GM23338 (cell line): ENCODE data around the gene LCE6A.

Experiments
- CREB1 ChIP-seq: fragments of 250-450 bp; sonication (Bioruptor Pico); IDR thresholded peaks from 2 replicates; pipeline ENCODE4 v1.5.0; 2020; ENCODE audit warnings: low read depth, mild to moderate bottlenecking, moderate library complexity
- CTCF ChIP-seq, 2 experiments: fragments of 200-600 bp in 1 of 2; sonication (generic) in 1 of 2; conservative IDR thresholded peaks; 2 replicates each; pipeline versions ENCODE4 v1.5.1 to v1.6.1; 2016 to 2017; ENCODE audit warnings: antibody characterized with exemption in 2 of 2, low read depth in 2 of 2, mild to moderate bottlenecking in 2 of 2, moderate library complexity in 1 of 2
- EZH2 ChIP-seq: fragments of 200-600 bp; sonication (generic); IDR thresholded peaks from one replicate; pipeline ENCODE4 v1.8.0; 2017; ENCODE audit warnings: antibody characterized with exemption, mild to moderate bottlenecking, low read depth; ENCODE audit not compliant: unreplicated experiment
- EZH2phosphoT487 ChIP-seq: fragments of 200-600 bp; sonication (generic); IDR thresholded peaks from one replicate; pipeline ENCODE4 v1.8.1; 2018; ENCODE audit warnings: antibody characterized with exemption; ENCODE audit not compliant: unreplicated experiment
- JUNB ChIP-seq: IDR thresholded peaks from one replicate; pipeline ENCODE4 v1.6.1; 2016; ENCODE audit warnings: antibody characterized with exemption; ENCODE audit not compliant: unreplicated experiment
- POLR2AphosphoS5 ChIP-seq: IDR thresholded peaks from 2 replicates; pipeline ENCODE4 v1.6.1; 2016; ENCODE audit warnings: antibody characterized with exemption, low read depth
- REST ChIP-seq: IDR thresholded peaks from one replicate; pipeline ENCODE4 v1.6.1; 2018; ENCODE audit warnings: antibody characterized with exemption; ENCODE audit not compliant: unreplicated experiment
- ZNF114 ChIP-seq: fragments of 250-450 bp; sonication (Bioruptor Pico); IDR thresholded peaks from 2 replicates; pipeline ENCODE4 v1.5.0; 2020; ENCODE audit warnings: mild to moderate bottlenecking, moderate library complexity
- ZNF331 ChIP-seq: fragments of 250-450 bp; sonication (Bioruptor Pico); IDR thresholded peaks from 2 replicates; pipeline ENCODE4 v1.5.0; 2020; ENCODE audit warnings: low read depth, mild to moderate bottlenecking, moderate library complexity

- TF ChIP-seq CTCF (conservative IDR thresholded peaks at IDR 0.05; ENCODE audit: low read depth in 2 of 2) (no peak), JUNB (no peak), REST (no peak), EZH2 (no peak), EZH2phosphoT487 (no peak), POLR2AphosphoS5 (no peak), CREB1 (CRISPR knock-in tag) (no peak), ZNF114 (no peak), ZNF331 (no peak)
These were observed 21.8 kb downstream of the LCE6A start for GRCh38 chr1:152864443-152864842.
